HepG2 (cell line): Measurements from ENCODE around the gene FCGBP. TPM values are rescaled to one million over a fixed set of nuclear protein-coding genes. Genes with fewer than 3 reads are reported as not detected.

Experiments
- ARNT2 ChIP-seq: sonication (generic); formaldehyde crosslinking; IDR thresholded peaks from 2 replicates; pipeline ENCODE4 v1.8.0; 2022; ENCODE audit warnings: mild to moderate bottlenecking, low read depth, missing genetic modification reagents, moderate library complexity
- ATF7-NPFF ChIP-seq: sonication (generic); formaldehyde crosslinking; IDR thresholded peaks from 2 replicates; pipeline ENCODE4 v1.8.1; 2023; ENCODE audit warnings: mild to moderate bottlenecking, low read depth, missing genetic modification reagents, moderate library complexity
- CBX1 ChIP-seq: IDR thresholded peaks from one replicate; pipeline ENCODE4 v1.6.1; 2016; ENCODE audit warnings: antibody characterized with exemption, low read depth
- CBX2 ChIP-seq, 2 experiments: fragments of 200-600 bp in 1 of 2; sonication (generic); formaldehyde crosslinking in 1 of 2; IDR thresholded peaks; 2 replicates each; pipeline versions ENCODE4 v1.7.0 to v1.8.1; 2018 to 2022; ENCODE audit warnings: low read depth in 2 of 2, low read length in 1 of 2, mild to moderate bottlenecking in 1 of 2, missing genetic modification reagents in 1 of 2
- HES4 ChIP-seq: sonication (generic); formaldehyde crosslinking; IDR thresholded peaks from 2 replicates; pipeline ENCODE4 v1.9.0; 2021; ENCODE audit warnings: mild to moderate bottlenecking, missing genetic modification reagents, borderline replicate concordance
- KDM1A ChIP-seq: IDR thresholded peaks from 2 replicates; pipeline ENCODE4 v1.6.1; 2016; ENCODE audit warnings: missing compliant biosample characterization
- KLF16 ChIP-seq, 2 experiments: sonication (generic) in 1 of 2; formaldehyde crosslinking in 1 of 2; IDR thresholded peaks; 2 replicates each; pipeline versions ENCODE4 v1.6.1 to v1.8.0; 2016 to 2023; ENCODE audit warnings: missing genetic modification reagents in 2 of 2, missing compliant biosample characterization in 1 of 2
- SETDB1 ChIP-seq: sonication (generic); formaldehyde crosslinking; IDR thresholded peaks from 2 replicates; pipeline ENCODE4 v1.5.1; 2020; ENCODE audit warnings: missing genetic modification reagents, mild to moderate bottlenecking, borderline replicate concordance
- ZFP1 ChIP-seq: IDR thresholded peaks from 2 replicates; pipeline ENCODE4 v1.6.1; 2016
- ZFP36L1 ChIP-seq: sonication (generic); formaldehyde crosslinking; IDR thresholded peaks from 2 replicates; pipeline ENCODE4 v1.8.0; 2022; ENCODE audit warnings: mild to moderate bottlenecking, missing genetic modification reagents, moderate library complexity
- ZHX1 ChIP-seq: sonication (generic); formaldehyde crosslinking; IDR thresholded peaks from 2 replicates; pipeline ENCODE4 v1.8.1; 2022; ENCODE audit warnings: low read depth, mild to moderate bottlenecking, missing genetic modification reagents
- ZNF792 ChIP-seq: IDR thresholded peaks from 2 replicates; pipeline ENCODE4 v1.6.1; 2016
- polyA plus RNA-seq, 8 experiments: library from polyadenylated mRNA; depleted of rRNA in 3 of 8; stranded (reverse) in 7 of 8; unstranded in 1 of 8; fragments of >200 nt; fragmentation: Illumina TruSeq in 4 of 8; extraction: Trizol in 4 of 8; gene quantifications; 2 replicates each; pipeline versions ENCODE4 v1.2.1 to v1.2.3, GENCODE V29; 2011 to 2016; ENCODE audit warnings: low read depth in 4 of 8, missing spikeins in 1 of 8, mixed read lengths in 1 of 8; ENCODE audit not compliant: insufficient read depth in 1 of 8
- total RNA-seq, 5 experiments: library from RNA; depleted of rRNA; stranded (reverse); fragments of >200 nt; fragmentation: Illumina TruSeq; extraction: Trizol; gene quantifications; 2 replicates each; pipeline ENCODE4 v1.2.3, GENCODE V29; 2016; ENCODE audit warnings: low read depth in 1 of 5
- TF ChIP-seq, protein P1 (sequence below): sonication (generic); formaldehyde crosslinking; IDR thresholded peaks from 2 replicates; pipeline ENCODE4 v1.4.0; 2020; ENCODE audit warnings: mild to moderate bottlenecking, missing genetic modification reagents
- TF ChIP-seq, protein P2 (sequence below): sonication (generic); formaldehyde crosslinking; IDR thresholded peaks from 2 replicates; pipeline ENCODE4 v1.8.0; 2022; ENCODE audit warnings: mild to moderate bottlenecking, missing genetic modification reagents, moderate library complexity
- TF ChIP-seq, protein P3 (sequence below): sonication (generic); formaldehyde crosslinking; IDR thresholded peaks from 2 replicates; pipeline ENCODE4 v1.5.0; 2020; ENCODE audit warnings: mild to moderate bottlenecking, missing genetic modification reagents
- TF ChIP-seq, protein P4 (sequence below): sonication (generic); formaldehyde crosslinking; IDR thresholded peaks from 2 replicates; pipeline ENCODE4 v1.4.0; 2020; ENCODE audit warnings: missing genetic modification reagents

Gene FCGBP
- total and polyA plus RNA-seq, 2 of the 13 experiments (the other 11 are each of a cell fraction or from before 2014, with no cell fraction given) = 1.3 to 7.0 TPM

DNA sequence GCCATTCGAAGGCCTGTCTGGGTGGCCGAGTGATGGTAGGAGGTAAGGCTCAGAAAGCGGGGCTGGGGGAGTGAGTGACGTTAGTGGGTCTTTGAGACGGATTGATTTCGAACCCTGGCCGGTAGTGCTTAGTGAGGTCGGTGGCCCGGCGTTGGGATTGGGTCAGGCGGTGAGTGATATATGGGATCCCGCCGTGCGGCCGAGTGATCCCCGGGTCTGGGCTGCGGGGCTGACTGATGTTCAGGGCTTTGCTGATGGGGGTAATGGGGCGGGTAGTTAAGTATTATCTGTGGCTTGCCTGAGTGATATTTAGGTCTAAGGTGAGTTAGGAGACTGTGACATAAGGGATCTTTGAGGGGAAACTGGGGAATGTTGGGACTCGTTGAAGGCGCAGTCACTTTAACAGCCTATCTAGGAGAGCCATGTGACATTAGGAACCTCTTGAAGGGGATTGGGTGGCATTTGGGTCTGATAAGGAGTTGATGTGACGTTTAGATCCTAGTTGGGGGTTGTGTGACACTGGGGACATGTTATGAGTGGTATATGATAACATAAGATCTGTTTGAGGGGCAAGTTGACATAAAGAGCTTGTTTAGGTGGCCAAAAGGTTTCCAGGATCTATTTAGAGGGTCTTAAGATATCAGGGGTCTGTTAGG lies 37.1 kb upstream of the FCGBP start (continued):
- TF ChIP-seq ARNT2 (no peak), KDM1A (no peak), CBX1 (no peak), ZFP36L1 (CRISPR knock-in tag) (no peak), ZHX1 (CRISPR knock-in tag) (no peak), ATF7-NPFF (CRISPR knock-in tag) (no peak), CBX2 (IDR thresholded peaks at IDR 0.05; ENCODE audit: low read depth, low read length) (no peak), CBX2 (CRISPR knock-in tag; IDR thresholded peaks at IDR 0.05; ENCODE audit: low read depth) (no peak), KLF16 (CRISPR knock-in tag; IDR thresholded peaks at IDR 0.05) (no peak), ZNF792 (no peak), SETDB1 (no peak), ZFP1 (CRISPR knock-in tag) (no peak), HES4 (CRISPR knock-in tag) (no peak)
- TF ChIP-seq, protein P1, sequence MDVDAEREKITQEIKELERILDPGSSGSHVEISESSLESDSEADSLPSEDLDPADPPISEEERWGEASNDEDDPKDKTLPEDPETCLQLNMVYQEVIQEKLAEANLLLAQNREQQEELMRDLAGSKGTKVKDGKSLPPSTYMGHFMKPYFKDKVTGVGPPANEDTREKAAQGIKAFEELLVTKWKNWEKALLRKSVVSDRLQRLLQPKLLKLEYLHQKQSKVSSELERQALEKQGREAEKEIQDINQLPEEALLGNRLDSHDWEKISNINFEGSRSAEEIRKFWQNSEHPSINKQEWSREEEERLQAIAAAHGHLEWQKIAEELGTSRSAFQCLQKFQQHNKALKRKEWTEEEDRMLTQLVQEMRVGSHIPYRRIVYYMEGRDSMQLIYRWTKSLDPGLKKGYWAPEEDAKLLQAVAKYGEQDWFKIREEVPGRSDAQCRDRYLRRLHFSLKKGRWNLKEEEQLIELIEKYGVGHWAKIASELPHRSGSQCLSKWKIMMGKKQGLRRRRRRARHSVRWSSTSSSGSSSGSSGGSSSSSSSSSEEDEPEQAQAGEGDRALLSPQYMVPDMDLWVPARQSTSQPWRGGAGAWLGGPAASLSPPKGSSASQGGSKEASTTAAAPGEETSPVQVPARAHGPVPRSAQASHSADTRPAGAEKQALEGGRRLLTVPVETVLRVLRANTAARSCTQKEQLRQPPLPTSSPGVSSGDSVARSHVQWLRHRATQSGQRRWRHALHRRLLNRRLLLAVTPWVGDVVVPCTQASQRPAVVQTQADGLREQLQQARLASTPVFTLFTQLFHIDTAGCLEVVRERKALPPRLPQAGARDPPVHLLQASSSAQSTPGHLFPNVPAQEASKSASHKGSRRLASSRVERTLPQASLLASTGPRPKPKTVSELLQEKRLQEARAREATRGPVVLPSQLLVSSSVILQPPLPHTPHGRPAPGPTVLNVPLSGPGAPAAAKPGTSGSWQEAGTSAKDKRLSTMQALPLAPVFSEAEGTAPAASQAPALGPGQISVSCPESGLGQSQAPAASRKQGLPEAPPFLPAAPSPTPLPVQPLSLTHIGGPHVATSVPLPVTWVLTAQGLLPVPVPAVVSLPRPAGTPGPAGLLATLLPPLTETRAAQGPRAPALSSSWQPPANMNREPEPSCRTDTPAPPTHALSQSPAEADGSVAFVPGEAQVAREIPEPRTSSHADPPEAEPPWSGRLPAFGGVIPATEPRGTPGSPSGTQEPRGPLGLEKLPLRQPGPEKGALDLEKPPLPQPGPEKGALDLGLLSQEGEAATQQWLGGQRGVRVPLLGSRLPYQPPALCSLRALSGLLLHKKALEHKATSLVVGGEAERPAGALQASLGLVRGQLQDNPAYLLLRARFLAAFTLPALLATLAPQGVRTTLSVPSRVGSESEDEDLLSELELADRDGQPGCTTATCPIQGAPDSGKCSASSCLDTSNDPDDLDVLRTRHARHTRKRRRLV (CRISPR knock-in tag) = no peak
- TF ChIP-seq, protein P2, sequence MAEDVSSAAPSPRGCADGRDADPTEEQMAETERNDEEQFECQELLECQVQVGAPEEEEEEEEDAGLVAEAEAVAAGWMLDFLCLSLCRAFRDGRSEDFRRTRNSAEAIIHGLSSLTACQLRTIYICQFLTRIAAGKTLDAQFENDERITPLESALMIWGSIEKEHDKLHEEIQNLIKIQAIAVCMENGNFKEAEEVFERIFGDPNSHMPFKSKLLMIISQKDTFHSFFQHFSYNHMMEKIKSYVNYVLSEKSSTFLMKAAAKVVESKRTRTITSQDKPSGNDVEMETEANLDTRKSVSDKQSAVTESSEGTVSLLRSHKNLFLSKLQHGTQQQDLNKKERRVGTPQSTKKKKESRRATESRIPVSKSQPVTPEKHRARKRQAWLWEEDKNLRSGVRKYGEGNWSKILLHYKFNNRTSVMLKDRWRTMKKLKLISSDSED (CRISPR knock-in tag) = 0 out of 2 replicates have a peak, but pooled peaks have one; percentile 36
- TF ChIP-seq, protein P3, sequence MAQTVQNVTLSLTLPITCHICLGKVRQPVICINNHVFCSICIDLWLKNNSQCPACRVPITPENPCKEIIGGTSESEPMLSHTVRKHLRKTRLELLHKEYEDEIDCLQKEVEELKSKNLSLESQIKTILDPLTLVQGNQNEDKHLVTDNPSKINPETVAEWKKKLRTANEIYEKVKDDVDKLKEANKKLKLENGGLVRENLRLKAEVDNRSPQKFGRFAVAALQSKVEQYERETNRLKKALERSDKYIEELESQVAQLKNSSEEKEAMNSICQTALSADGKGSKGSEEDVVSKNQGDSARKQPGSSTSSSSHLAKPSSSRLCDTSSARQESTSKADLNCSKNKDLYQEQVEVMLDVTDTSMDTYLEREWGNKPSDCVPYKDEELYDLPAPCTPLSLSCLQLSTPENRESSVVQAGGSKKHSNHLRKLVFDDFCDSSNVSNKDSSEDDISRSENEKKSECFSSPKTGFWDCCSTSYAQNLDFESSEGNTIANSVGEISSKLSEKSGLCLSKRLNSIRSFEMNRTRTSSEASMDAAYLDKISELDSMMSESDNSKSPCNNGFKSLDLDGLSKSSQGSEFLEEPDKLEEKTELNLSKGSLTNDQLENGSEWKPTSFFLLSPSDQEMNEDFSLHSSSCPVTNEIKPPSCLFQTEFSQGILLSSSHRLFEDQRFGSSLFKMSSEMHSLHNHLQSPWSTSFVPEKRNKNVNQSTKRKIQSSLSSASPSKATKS = peak; percentile 79; the same call in 1 of the 2 replicates
- TF ChIP-seq, protein P4, sequence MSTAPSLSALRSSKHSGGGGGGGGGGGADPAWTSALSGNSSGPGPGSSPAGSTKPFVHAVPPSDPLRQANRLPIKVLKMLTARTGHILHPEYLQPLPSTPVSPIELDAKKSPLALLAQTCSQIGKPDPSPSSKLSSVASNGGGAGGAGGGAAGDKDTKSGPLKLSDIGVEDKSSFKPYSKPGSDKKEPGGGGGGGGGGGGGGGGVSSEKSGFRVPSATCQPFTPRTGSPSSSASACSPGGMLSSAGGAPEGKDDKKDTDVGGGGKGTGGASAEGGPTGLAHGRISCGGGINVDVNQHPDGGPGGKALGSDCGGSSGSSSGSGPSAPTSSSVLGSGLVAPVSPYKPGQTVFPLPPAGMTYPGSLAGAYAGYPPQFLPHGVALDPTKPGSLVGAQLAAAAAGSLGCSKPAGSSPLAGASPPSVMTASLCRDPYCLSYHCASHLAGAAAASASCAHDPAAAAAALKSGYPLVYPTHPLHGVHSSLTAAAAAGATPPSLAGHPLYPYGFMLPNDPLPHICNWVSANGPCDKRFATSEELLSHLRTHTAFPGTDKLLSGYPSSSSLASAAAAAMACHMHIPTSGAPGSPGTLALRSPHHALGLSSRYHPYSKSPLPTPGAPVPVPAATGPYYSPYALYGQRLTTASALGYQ (CRISPR knock-in tag) = no peak
